ENCODE results near the gene NMU. TPM values are rescaled to one million over a fixed set of nuclear protein-coding genes. Genes with fewer than 3 reads are reported as not detected.
A peak's percentile ranks its signal among the peaks of the same experiment; 100 is the strongest.
"Not testable (repeated sequence)": the region's sequence is repeated elsewhere in the genome, so short reads cannot be mapped to it uniquely, and the experiment has no call there.

Gene NMU
- total RNA-seq, 2 experiments from 2014 or later = 0.33 to 0.38 TPM

DNA sequence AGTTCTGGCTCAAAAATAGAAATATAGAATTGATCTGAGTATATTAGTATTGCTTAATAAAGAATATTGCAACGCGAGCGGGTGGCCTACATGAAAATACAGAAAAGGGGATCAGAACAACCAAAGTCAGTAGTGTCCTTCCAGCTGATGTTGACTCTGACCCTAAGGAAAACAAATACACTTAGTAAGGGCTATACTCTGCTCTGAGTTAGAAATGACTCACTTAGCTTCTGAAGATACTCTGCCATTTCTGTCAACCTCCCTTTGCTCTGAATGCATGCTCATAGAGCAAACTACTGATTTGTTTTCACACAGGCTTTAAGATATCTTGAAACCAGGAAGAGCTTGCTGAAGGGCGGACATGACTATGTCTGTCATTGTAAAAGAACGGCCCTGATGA lies 22.6 kb upstream of the NMU start:
- no peaks in the 10 kb centered on the region for H3K36me3 Mint-ChIP-seq (ENCODE audit: low read depth)
- POLR2A ChIA-PET = no interaction called here

GRCh38 chr4:55654131-55654530 lies 18.0 kb upstream of the NMU start:
- H3K9me3 Mint-ChIP-seq = no peaks in the 10 kb centered on the region
- no peak for DNase-seq
- H3K4me3 Mint-ChIP-seq = no peak overlapping the region
- H3K4me1 Mint-ChIP-seq = no peaks in the 10 kb centered on the region
- H3K27ac Mint-ChIP-seq = no peak overlapping the region
- H3K27me3 Mint-ChIP-seq = peaks cover 6% of the 10 kb centered on the region
- ChIA-PET CTCF (no interaction called here), POLR2A (no interaction called here)
- H3K36me3 Mint-ChIP-seq (ENCODE audit: low read depth) = no peaks in the 10 kb centered on the region

More for the DNA sequence above, 22.6 kb upstream of the NMU start:
- no peaks in the 10 kb centered on the region for H3K9me3 Mint-ChIP-seq
- no peak for DNase-seq
- H3K27ac Mint-ChIP-seq = no peak overlapping the region
- CTCF ChIA-PET = no interaction called here
- H3K27me3 Mint-ChIP-seq = no peaks in the 10 kb centered on the region
- no peak overlapping the region for H3K4me3 Mint-ChIP-seq
- no peaks in the 10 kb centered on the region for H3K4me1 Mint-ChIP-seq

DNA sequence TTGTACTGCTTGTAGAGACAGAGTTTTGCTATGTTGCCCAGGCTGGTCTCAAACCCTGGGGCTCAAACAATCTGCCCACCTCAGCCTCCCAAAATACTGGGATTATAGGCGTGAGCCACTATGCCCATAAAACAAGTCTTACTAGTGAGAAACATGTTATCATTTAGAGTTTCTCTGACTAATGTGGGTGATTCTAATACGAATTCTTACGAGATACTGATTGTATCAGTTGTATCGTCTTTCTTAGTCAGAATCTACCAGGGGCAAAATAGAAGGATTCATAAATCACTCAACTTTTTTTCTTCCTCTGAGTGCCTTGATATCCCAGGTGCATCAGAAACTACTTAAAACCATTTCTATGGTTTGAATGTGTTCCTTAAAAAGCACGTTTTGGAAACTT lies 14.4 kb upstream of the NMU start:
- Mint-ChIP-seq H3K4me1 (no peaks in the 10 kb centered on the region), H3K27ac (no peak overlapping the region), H3K36me3 (ENCODE audit: low read depth) (no peaks in the 10 kb centered on the region), H3K27me3 (peaks cover 6% of the 10 kb centered on the region), H3K4me3 (no peak overlapping the region), H3K9me3 (no peaks in the 10 kb centered on the region)
- ChIA-PET POLR2A (no interaction called here), CTCF (no interaction called here)
- no peak for DNase-seq

- ChIA-PET CTCF (interaction anchor here (0.7 kb wide), 1 partner anchor 195 kb away, joined by 5 read pairs; no protein-coding TSS in a partner anchor), POLR2A (no interaction called here)
- Mint-ChIP-seq H3K4me1 (peaks cover 14% of the 10 kb centered on the region), H3K4me3 (no peak overlapping the region), H3K36me3 (ENCODE audit: low read depth) (no peaks in the 10 kb centered on the region), H3K9me3 (no peaks in the 10 kb centered on the region), H3K27ac (no peak overlapping the region), H3K27me3 (peaks cover 60% of the 10 kb centered on the region)
- DNase-seq = no peak
Observed at GRCh38 chr4:55637272-55637820, 1.2 kb upstream of the NMU start.

GRCh38 chr4:55636656-55636999 lies 530 bp upstream of the NMU start:
- Mint-ChIP-seq H3K4me3 (peak overlapping the region; percentile 25), H3K36me3 (ENCODE audit: low read depth) (no peaks in the 10 kb centered on the region), H3K4me1 (peaks cover 14% of the 10 kb centered on the region), H3K27ac (no peak overlapping the region), H3K27me3 (peaks cover 64% of the 10 kb centered on the region), H3K9me3 (no peaks in the 10 kb centered on the region)
- POLR2A ChIA-PET = no interaction called here
- no peak for DNase-seq
- CTCF ChIA-PET = interaction anchor here (1.0 to 1.6 kb wide), 2 partner anchors 91 to 291 kb away, joined by 3 to 4 read pairs; partner anchors contain the start of gene SRD5A3

DNA sequence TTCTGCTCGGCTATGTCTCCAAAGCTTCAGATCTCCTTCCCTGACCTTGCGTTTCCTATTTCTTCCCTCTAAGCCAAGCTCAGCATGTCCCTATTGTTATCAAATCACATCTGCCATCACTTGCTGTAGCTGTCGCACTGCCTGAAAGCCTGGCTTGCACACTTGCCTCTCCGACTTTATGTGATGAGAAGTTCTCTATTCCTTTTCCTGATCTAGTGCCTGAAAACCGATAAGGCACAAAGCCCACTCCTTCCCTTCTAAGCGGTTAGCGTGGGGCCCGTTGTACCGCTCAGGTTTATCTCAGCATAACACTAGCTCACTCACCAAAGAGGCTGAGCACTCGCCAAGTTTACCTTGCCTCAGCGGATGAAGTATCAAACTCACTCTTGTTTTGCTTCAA lies 816 bp downstream of the NMU start:
- ChIA-PET POLR2A (no interaction called here), CTCF (interaction anchor here (0.5 to 1.6 kb wide), 3 partner anchors 89 to 1707 kb away, joined by 3 to 4 read pairs (median 3); partner anchors contain the start of gene SRD5A3)
- peaks cover 72% of the 10 kb centered on the region for H3K27me3 Mint-ChIP-seq
- no peaks in the 10 kb centered on the region for H3K9me3 Mint-ChIP-seq
- peak overlapping the region; percentile 65 for H3K4me3 Mint-ChIP-seq
- no peaks in the 10 kb centered on the region for H3K36me3 Mint-ChIP-seq (ENCODE audit: low read depth)
- peaks cover 14% of the 10 kb centered on the region for H3K4me1 Mint-ChIP-seq
- DNase-seq = no peak
- H3K27ac Mint-ChIP-seq = no peak overlapping the region

DNA sequence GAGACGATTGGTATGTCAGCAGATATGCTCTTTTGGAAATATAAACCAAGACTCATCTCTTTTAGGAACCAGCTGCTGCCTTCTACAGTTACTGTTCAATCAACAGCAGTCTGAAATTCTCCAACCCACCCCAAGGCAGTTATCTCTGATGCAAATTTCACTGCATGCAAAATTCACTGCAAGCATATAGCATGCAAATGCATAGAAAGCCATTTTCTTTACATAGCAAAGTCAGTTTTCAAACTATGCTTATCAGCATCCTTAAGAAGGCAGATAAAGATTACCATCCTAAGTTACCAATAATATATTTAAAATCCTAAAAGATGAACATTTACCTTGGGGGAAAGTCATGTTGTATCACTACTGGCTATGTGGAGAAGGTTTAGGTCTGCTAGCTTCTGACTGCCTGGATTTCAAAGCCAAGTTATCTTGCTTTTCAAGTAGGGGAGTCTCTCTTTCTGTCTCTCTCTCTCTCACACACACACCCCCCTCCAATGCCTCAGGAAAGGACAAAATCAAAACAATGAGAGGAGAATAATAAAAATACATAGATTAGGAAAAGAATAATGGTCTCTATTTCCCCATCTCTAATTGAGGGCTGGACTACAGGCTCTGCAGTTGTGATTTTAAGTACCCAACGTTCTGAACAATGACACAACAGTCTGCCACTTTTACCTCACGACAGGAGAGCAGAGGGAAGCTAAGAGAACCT lies 1.5 kb downstream of the NMU start:
- CTCF ChIA-PET = no interaction called here
- POLR2A ChIA-PET = no interaction called here
- no peaks in the 10 kb centered on the region for H3K9me3 Mint-ChIP-seq
- H3K27me3 Mint-ChIP-seq = peaks cover 69% of the 10 kb centered on the region
- H3K4me1 Mint-ChIP-seq = peaks cover 14% of the 10 kb centered on the region
- no peak overlapping the region for H3K4me3 Mint-ChIP-seq
- H3K36me3 Mint-ChIP-seq (ENCODE audit: low read depth) = no peaks in the 10 kb centered on the region
- no peak for DNase-seq
- H3K27ac Mint-ChIP-seq = no peak overlapping the region

GRCh38 chr4:55633903-55634302 lies 2.2 kb downstream of the NMU start:
- Mint-ChIP-seq H3K9me3 (no peaks in the 10 kb centered on the region), H3K27ac (no peak overlapping the region), H3K4me1 (peaks cover 14% of the 10 kb centered on the region), H3K4me3 (no peak overlapping the region), H3K36me3 (ENCODE audit: low read depth) (no peaks in the 10 kb centered on the region), H3K27me3 (peaks cover 64% of the 10 kb centered on the region)
- no peak for DNase-seq
- CTCF ChIA-PET = no interaction called here
- POLR2A ChIA-PET = no interaction called here

DNA sequence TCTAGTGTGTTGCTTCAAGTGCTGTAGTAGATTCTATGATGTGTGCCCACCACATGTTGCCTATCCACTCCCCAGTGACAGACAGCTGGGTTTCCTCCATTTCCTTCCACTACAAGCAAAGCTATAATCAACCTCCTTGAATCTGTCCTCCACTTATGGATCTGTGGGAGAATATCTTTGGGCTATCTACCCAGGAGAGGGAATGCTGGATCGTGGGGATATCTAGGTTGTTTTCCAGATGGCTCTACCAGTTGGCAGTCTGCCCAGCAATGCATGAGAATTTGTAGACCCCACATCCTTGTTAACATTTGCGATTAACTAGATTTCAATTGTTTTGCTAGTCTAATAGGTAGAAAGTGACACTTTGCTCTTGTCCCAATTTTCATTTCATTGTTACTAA lies 10.3 kb downstream of the NMU start:
- H3K36me3 Mint-ChIP-seq (ENCODE audit: low read depth) = no peaks in the 10 kb centered on the region
- ChIA-PET CTCF (no interaction called here), POLR2A (no interaction called here)
- H3K4me1 Mint-ChIP-seq = no peaks in the 10 kb centered on the region
- H3K27ac Mint-ChIP-seq = no peak overlapping the region
- DNase-seq = no peak
- H3K27me3 Mint-ChIP-seq = peaks cover 8% of the 10 kb centered on the region
- no peaks in the 10 kb centered on the region for H3K9me3 Mint-ChIP-seq
- no peak overlapping the region for H3K4me3 Mint-ChIP-seq

- H3K9me3 Mint-ChIP-seq; H3K4me3 Mint-ChIP-seq; H3K4me1 Mint-ChIP-seq; H3K27me3 Mint-ChIP-seq; CTCF ChIA-PET; H3K27ac Mint-ChIP-seq; H3K36me3 Mint-ChIP-seq (ENCODE audit: low read depth); POLR2A ChIA-PET; DNase-seq: not testable (repeated sequence)
Observed at GRCh38 chr4:55624063-55624462, 12.0 kb downstream of the NMU start.

DNA sequence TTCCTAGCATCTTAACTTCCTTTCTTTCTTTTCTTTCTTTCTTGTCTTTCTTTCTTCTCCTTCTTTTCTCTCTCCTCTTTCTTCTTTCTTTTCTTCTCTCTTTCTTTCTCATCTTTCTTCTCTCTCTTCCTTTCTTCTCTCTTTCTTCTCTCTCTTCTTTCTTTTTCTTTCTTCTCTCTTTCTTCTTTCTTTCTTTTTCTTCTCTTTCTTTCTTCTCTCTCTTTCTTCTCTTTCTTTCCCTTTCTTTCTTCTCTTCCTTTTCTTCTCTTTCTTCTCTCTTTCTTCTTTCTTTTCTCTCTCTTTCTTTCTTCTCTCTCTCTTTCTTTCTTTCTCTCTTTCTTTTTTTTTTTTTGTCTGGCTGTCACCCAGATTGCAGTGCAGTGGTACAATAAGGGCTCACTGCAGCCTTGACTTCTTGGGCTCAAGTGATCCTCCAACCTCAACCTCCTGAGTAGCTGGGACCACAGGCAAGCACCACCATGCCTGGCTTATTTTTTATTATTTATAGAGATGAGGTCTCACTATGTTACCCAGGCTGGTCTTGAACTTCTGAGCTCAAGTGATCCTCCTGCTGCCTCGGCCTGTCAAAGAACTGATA lies 17.5 kb downstream of the NMU start:
- no peaks in the 10 kb centered on the region for H3K36me3 Mint-ChIP-seq (ENCODE audit: low read depth)
- peaks cover 3% of the 10 kb centered on the region for H3K27me3 Mint-ChIP-seq
- no peak overlapping the region for H3K4me3 Mint-ChIP-seq
- H3K4me1 Mint-ChIP-seq = peaks cover 17% of the 10 kb centered on the region
- POLR2A ChIA-PET = no interaction called here
- H3K9me3 Mint-ChIP-seq = no peaks in the 10 kb centered on the region
- CTCF ChIA-PET = no interaction called here
- DNase-seq = no peak
- H3K27ac Mint-ChIP-seq = no peak overlapping the region

DNA sequence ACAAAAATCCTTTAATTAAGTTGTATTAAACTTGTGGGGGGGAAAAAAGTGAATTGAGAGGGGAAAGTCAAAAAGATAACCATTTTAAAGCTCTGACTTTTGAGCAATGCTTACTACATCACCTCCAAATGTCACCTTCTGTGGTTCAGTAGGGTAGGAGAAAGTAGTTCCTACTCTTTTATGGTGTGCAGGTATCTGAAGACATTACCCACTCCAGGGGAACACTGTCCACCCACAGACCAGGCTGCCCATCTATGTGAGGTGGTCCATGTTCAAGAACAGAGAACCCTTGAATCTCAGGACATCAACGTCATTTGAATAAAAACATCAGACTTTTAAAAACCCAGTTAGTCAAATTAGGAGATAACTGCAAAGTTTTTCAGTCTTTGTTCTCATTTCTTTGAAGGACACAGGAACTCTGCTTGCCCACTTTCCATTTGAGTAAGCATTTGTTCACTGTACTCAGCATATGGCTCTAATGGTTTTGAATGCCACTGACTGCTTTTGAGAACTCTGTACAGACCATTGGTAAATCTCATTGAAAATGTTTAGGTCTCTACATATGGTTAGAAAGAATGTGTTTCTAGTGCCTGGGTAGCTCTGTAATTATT lies 18.4 kb downstream of the NMU start:
- Mint-ChIP-seq H3K36me3 (ENCODE audit: low read depth) (no peaks in the 10 kb centered on the region), H3K27me3 (peaks cover 3% of the 10 kb centered on the region), H3K4me3 (no peak overlapping the region), H3K4me1 (peaks cover 17% of the 10 kb centered on the region), H3K27ac (no peak overlapping the region), H3K9me3 (no peaks in the 10 kb centered on the region)
- CTCF ChIA-PET = no interaction called here
- POLR2A ChIA-PET = no interaction called here
- no peak for DNase-seq

DNA sequence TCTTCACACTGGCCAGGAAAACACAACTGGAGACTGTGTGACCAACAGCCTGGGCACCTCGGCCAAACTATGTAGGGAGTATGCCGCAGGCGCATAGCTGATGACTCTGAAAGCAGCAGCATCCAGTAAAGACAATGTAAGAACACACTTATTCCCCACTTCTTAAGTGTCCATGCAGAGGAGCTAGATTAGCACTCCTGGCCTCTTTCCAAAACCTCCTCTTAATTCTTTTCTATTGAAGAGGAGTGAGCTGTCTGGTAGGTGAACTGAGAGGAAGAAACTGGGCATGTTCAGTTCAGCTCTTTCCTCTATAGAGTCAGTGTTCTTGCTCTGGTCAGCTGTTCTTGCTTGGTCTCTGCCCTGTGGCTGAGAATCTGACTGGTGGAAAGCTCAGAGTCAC lies 21.1 kb downstream of the NMU start:
- no peaks in the 10 kb centered on the region for H3K36me3 Mint-ChIP-seq (ENCODE audit: low read depth)
- no peak overlapping the region for H3K27ac Mint-ChIP-seq
- POLR2A ChIA-PET = no interaction called here
- peaks cover 3% of the 10 kb centered on the region for H3K27me3 Mint-ChIP-seq
- H3K4me3 Mint-ChIP-seq = no peak overlapping the region
- CTCF ChIA-PET = no interaction called here
- no peak for DNase-seq
- no peaks in the 10 kb centered on the region for H3K9me3 Mint-ChIP-seq
- H3K4me1 Mint-ChIP-seq = peaks cover 18% of the 10 kb centered on the region

- Mint-ChIP-seq H3K9me3 (no peaks in the 10 kb centered on the region), H3K36me3 (ENCODE audit: low read depth) (no peaks in the 10 kb centered on the region), H3K27me3 (peaks cover 3% of the 10 kb centered on the region), H3K27ac (no peak overlapping the region), H3K4me3 (no peak overlapping the region), H3K4me1 (peaks cover 24% of the 10 kb centered on the region)
- CTCF ChIA-PET = interaction anchor here (0.6 kb wide), 1 partner anchor 87 kb away, joined by 3 read pairs; no protein-coding TSS in a partner anchor
- POLR2A ChIA-PET = no interaction called here
- no peak for DNase-seq
Observed at GRCh38 chr4:55613621-55614020, 22.5 kb downstream of the NMU start.

Data from activated CD4-positive, alpha-beta memory T cell treated with anti-CD3 and anti-CD28 coated beads, Interleukin-2, amount 10 ng/mL, durations not matched to agents 7 days and 5 days (primary cell).